Aorta (tissue), 5 donors: Measurements from ENCODE around the gene SYT8. TPM values are rescaled to one million over a fixed set of nuclear protein-coding genes. Genes with fewer than 3 reads are reported as not detected.
"Not testable (repeated sequence)": the region's sequence is repeated elsewhere in the genome, so short reads cannot be mapped to it uniquely, and the experiment has no call there.

ENCODE experiments used
- ATAC-seq: fragments of 200-7000 bp; cut with Tn5 transposase; one replicate; pipeline ENCODE4 v1.9.1; 2022; ENCODE audit warnings: moderate library complexity; ENCODE audit not compliant: low FRiP score
- DNase-seq, 2 donors: peaks; one replicate each; pipeline ENCODE4 v3.0.0-alpha.2; 2020
- H3K27ac ChIP-seq, 2 donors: one replicate each; pipeline ENCODE4 v1.5.1; 2013; ENCODE audit warnings: low read length in 2 of 2, mild to moderate bottlenecking in 2 of 2, moderate library complexity in 2 of 2, control low read depth in 1 of 2, inconsistent platforms in 1 of 2, low read depth in 1 of 2
- H3K27me3 ChIP-seq, 2 donors: one replicate each; pipeline ENCODE4 v1.6.1; 2013; ENCODE audit warnings: control low read depth in 1 of 2, low read length in 1 of 2, mild to moderate bottlenecking in 1 of 2, moderate library complexity in 1 of 2; ENCODE audit not compliant: insufficient read depth in 2 of 2, control insufficient read depth in 1 of 2
- H3K36me3 ChIP-seq, 2 donors: one replicate each; pipeline ENCODE4 v1.6.1; 2013; ENCODE audit warnings: control low read depth in 1 of 2, low read length in 1 of 2, mild to moderate bottlenecking in 1 of 2; ENCODE audit not compliant: insufficient read depth in 2 of 2, control insufficient read depth in 1 of 2
- H3K4me1 ChIP-seq, 2 donors: one replicate each; pipeline ENCODE4 v1.6.1; 2013; ENCODE audit warnings: low read length in 2 of 2, control low read depth in 1 of 2, mild to moderate bottlenecking in 1 of 2, moderate library complexity in 1 of 2; ENCODE audit not compliant: insufficient read depth in 2 of 2, control insufficient read depth in 1 of 2
- H3K4me3 ChIP-seq, 2 donors: one replicate each; pipeline ENCODE4 v1.5.1; 2013; ENCODE audit warnings: low read length in 2 of 2, control low read depth in 1 of 2, mild to moderate bottlenecking in 1 of 2
- H3K9me3 ChIP-seq: one replicate; pipeline ENCODE4 v1.6.1; 2013; ENCODE audit warnings: mild to moderate bottlenecking, low read length; ENCODE audit not compliant: control insufficient read depth
- whole genome bisulfite sequencing, 2 donors: extraction: QIAGEN DNeasy Blood & Tissue Kit; methylation state at CpG; one replicate each; pipeline ENCODE4 v1.1.7; 2013; 5-methylcytosine and 5-hydroxymethylcytosine counted together
- intact Hi-C, 2 donors: fragments of 100-400 bp; cut with DNase I; formaldehyde crosslinking; loops; one replicate each; pipeline versions ENCODE4 v1.14.2 to v1.15.0; 2022
- polyA plus RNA-seq, 2 donors: library from polyadenylated mRNA; stranded (reverse); fragments of 200-250 nt; gene quantifications; one replicate each; pipeline ENCODE4 v1.2.3, GENCODE V29; 2013
- total RNA-seq, 2 donors: library from RNA; stranded (reverse); fragmentation: NEBNext Ultra II Directional; extraction: Animal tissue kit (Norgen Biotek cat#: 25700); gene quantifications; one replicate each; pipeline ENCODE4 v1.2.1, GENCODE V29; 2021
- donor health status: healthy with polysubstance abuse.
- donor health status: Bipolar disorder and iron deficiency.
- donor health status: DM: no; HTN: no; CAD: no.
- donor health status: DM: no; HTN: no; CAD: no.
- donor health status: DM: yes; HTN: yes; CAD: no.

Gene SYT8
- total and polyA plus RNA-seq, 4 donors, result 0.19 to 14.3 (median 3.6) TPM

GRCh38 chr11:1797391-1798125 lies 37.2 kb upstream of the SYT8 start:
- no peaks in the 10 kb centered on the region for H3K27me3 ChIP-seq
- DNase-seq (no peak), ATAC-seq (no peak)
- H3K9me3 ChIP-seq, result no peaks in the 10 kb centered on the region
- WGBS, 2 donors, result 81 to 82% methylated on average over 14 of the region's 14 CpGs
- no peak overlapping the region for H3K4me3 ChIP-seq
- intact Hi-C loops, result no loop called here
- H3K27ac ChIP-seq, result no peak overlapping the region
- no peaks in the 10 kb centered on the region for H3K4me1 ChIP-seq
- no peaks in the 10 kb centered on the region for H3K36me3 ChIP-seq

- Histone ChIP-seq H3K4me3 (no peak overlapping the region), H3K27me3 (no peaks in the 10 kb centered on the region), H3K27ac (no peak overlapping the region), H3K9me3 (no peaks in the 10 kb centered on the region), H3K4me1 (no peaks in the 10 kb centered on the region), H3K36me3 (no peaks in the 10 kb centered on the region)
- 94 to 95% methylated on average over 20 of the region's 20 CpGs for WGBS, 2 donors
- ATAC-seq, result no peak
- no peak for DNase-seq
- intact Hi-C loops, result no loop called here
Measured at GRCh38 chr11:1803246-1803645, 31.5 kb upstream of the SYT8 start.

GRCh38 chr11:1803835-1804519 lies 30.8 kb upstream of the SYT8 start:
- intact Hi-C loops, H3K9me3 ChIP-seq, H3K27me3 ChIP-seq, H3K4me1 ChIP-seq, ATAC-seq, H3K4me3 ChIP-seq, H3K36me3 ChIP-seq, H3K27ac ChIP-seq, DNase-seq: not testable (repeated sequence)
- WGBS, 2 donors, result 94 to 95% methylated on average over 23 to 32 of the region's 42 CpGs

- WGBS, 2 donors, result 92 to 95% methylated on average over 15 of the region's 15 CpGs
- Histone ChIP-seq H3K4me3 (no peak overlapping the region), H3K27ac (no peak overlapping the region), H3K4me1 (no peaks in the 10 kb centered on the region), H3K36me3 (no peaks in the 10 kb centered on the region), H3K27me3 (no peaks in the 10 kb centered on the region), H3K9me3 (no peaks in the 10 kb centered on the region)
- intact Hi-C loops, result no loop called here
- ATAC-seq (no peak), DNase-seq (no peak)
Measured at GRCh38 chr11:1805525-1805924, 29.3 kb upstream of the SYT8 start.

GRCh38 chr11:1807264-1807995 lies 27.4 kb upstream of the SYT8 start:
- Histone ChIP-seq H3K27me3 (no peaks in the 10 kb centered on the region), H3K4me1 (no peaks in the 10 kb centered on the region), H3K36me3 (no peaks in the 10 kb centered on the region), H3K27ac (no peak overlapping the region), H3K4me3 (no peak overlapping the region), H3K9me3 (no peaks in the 10 kb centered on the region)
- 71 to 77% methylated on average over 14 of the region's 14 CpGs for WGBS, 2 donors
- DNase-seq, result no peak
- intact Hi-C loops, result no loop called here
- no peak for ATAC-seq

- H3K4me1 ChIP-seq, result no peaks in the 10 kb centered on the region
- no peaks in the 10 kb centered on the region for H3K36me3 ChIP-seq
- ATAC-seq, result no peak
- H3K27ac ChIP-seq, result no peak overlapping the region
- no peaks in the 10 kb centered on the region for H3K27me3 ChIP-seq
- no peak for DNase-seq
- H3K9me3 ChIP-seq, result no peaks in the 10 kb centered on the region
- H3K4me3 ChIP-seq, result no peak overlapping the region
- intact Hi-C loops, result no loop called here
- WGBS, 2 donors, result 79 to 82% methylated on average over 10 of the region's 10 CpGs
Measured at GRCh38 chr11:1810761-1811160, 24.0 kb upstream of the SYT8 start.

- intact Hi-C loops, result no loop called here
- 94% methylated on average over 5 of the region's 5 CpGs for WGBS, 2 donors
- no peak for DNase-seq
Measured at GRCh38 chr11:1812274-1812673, 22.5 kb upstream of the SYT8 start.

GRCh38 chr11:1812801-1813200 lies 22.0 kb upstream of the SYT8 start:
- intact Hi-C loops, result no loop called here
- DNase-seq, result no peak
- H3K36me3 ChIP-seq, result no peaks in the 10 kb centered on the region
- H3K4me1 ChIP-seq, result no peaks in the 10 kb centered on the region
- H3K27ac ChIP-seq, result no peak overlapping the region
- H3K9me3 ChIP-seq, result no peaks in the 10 kb centered on the region
- H3K27me3 ChIP-seq, result no peaks in the 10 kb centered on the region
- 81 to 92% methylated on average over 15 of the region's 15 CpGs for WGBS, 2 donors
- H3K4me3 ChIP-seq, result no peak overlapping the region
- ATAC-seq, result no peak

More at GRCh38 chr11:1812274-1812673, 22.5 kb upstream of the SYT8 start:
- no peaks in the 10 kb centered on the region for H3K9me3 ChIP-seq
- H3K27me3 ChIP-seq, result no peaks in the 10 kb centered on the region
- H3K4me3 ChIP-seq, result no peak overlapping the region
- no peaks in the 10 kb centered on the region for H3K4me1 ChIP-seq
- ATAC-seq, result no peak
- no peaks in the 10 kb centered on the region for H3K36me3 ChIP-seq
- no peak overlapping the region for H3K27ac ChIP-seq
